GM19397 (cell line): ENCODE measurements around the gene CAPN8.

Source experiments
- ATAC-seq: cut with Tn5 transposase; IDR thresholded peaks from one replicate; pipeline ENCODE4 v1.9.1; 2021; ENCODE audit warnings: mild to moderate bottlenecking, moderate library complexity; ENCODE audit not compliant: unreplicated experiment

CAPN8 gene

GRCh38 chr1:223665592-223666312 lies at the start of gene CAPN8:
Gene CAPN8 (minus strand): TSS chr1:223665701. CDS start chr1:223665646, 55 bp downstream.
- no peak for ATAC-seq

GRCh38 chr1:223714849-223715603 lies 49.5 kb upstream of the CAPN8 start:
- no peak for ATAC-seq

- ATAC-seq, result no peak
Observed at GRCh38 chr1:223714421-223714724, 48.9 kb upstream of the CAPN8 start.

- ATAC-seq, result no peak
Observed at GRCh38 chr1:223713546-223714420, 48.3 kb upstream of the CAPN8 start.

GRCh38 chr1:223712850-223713474 lies 47.5 kb upstream of the CAPN8 start:
- peak; percentile 42 for ATAC-seq

DNA sequence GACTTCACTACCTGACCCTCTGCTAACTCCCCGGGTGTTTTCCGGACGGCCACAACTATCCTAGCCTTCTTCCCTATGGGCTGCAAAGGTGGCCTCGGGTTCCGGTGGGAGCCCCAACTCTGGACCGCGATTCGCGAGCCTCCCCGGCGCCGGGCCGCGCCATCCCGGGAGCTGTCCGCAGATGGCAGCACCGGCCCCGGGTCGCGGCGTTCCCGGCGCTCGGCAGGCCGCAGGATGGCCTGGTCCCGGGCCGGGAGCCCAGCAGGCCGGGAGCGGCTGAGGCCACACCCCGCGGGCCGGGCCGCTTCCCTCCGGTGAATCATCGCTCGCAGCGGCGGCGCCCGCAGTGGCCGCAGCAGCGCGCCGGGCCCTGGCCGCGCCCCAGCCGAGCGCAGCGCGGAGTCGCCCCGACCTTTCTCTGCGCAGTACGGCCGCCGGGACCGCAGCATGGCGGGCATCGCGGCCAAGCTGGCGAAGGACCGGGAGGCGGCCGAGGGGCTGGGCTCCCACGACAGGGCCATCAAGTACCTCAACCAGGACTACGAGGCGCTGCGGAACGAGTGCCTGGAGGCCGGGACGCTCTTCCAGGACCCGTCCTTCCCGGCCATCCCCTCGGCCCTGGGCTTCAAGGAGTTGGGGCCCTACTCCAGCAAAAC lies 46.8 kb upstream of the CAPN8 start, which contains the start of gene CAPN2:
Gene CAPN2, plus strand, starts transcription at position 346 of the 656 bp plus-strand sequence. Its CDS starts 102 bp downstream, at position 448.
- peak; percentile 66 for ATAC-seq

DNA sequence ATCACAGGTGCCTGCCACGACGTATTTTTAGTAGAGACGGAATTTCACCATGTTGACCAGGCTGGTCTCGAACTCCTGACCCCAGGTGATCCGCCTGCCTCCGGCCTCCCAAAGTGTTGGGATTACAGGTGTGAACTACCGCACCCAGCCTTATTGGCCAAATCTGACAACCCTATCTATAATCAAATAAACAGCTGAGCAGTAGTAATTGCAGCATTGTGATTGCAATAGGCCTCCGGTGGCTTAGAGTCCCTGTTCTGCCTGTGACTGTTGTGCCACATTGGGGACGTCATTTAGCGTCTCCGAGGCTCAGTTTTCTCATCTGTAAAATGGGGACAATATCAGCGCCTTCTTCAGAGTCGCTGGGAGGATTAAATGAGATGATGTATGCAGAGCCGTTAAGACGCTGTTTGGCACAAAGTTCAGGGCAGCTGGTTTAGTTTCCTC lies 46.3 kb upstream of the CAPN8 start:
- ATAC-seq, result no peak

DNA sequence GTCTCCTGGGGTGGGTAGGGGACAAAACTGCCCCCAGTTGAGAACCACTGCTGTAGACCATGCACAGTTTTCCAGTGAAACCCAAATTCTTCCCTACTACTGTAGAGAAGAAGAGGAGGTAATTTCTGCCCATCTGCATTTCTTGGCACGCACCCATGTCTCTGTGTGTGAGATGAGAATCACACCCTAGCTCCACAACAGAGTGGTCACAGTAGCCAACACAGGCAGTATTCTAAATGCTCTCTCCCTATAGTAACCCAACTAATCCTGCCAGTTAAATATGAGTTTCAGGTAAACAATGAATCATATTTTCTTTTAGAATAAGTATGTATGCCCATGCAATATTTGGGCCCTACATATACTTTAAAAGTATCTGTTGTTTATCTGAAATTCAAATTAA lies 45.7 kb upstream of the CAPN8 start:
- no peak for ATAC-seq

GRCh38 chr1:223710179-223711133 lies 45.0 kb upstream of the CAPN8 start:
- ATAC-seq, result no peak

DNA sequence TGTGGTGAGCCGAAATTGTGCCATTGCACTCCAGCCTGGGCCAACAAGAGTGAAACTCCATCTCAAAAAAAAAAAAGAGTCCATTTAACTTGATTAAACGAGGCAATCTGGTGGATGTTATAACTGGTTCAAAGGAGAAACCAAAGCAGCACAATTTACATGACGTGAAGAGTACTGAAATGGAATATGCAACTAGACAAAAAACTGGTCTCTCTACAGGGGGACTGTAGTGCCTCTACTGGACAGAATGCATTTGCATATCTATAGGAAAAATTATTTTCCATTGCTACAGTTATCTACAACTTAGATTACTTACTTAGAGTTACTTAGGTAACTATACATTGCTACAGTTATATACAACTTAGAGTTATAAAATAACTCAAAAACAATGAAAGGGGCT lies 44.1 kb upstream of the CAPN8 start:
- no peak for ATAC-seq

GRCh38 chr1:223708651-223709268 lies 43.3 kb upstream of the CAPN8 start:
- no peak for ATAC-seq

GRCh38 chr1:223708001-223708359 lies 42.5 kb upstream of the CAPN8 start:
- ATAC-seq, result no peak

- ATAC-seq, result no peak
Observed at GRCh38 chr1:223707256-223708000, 41.9 kb upstream of the CAPN8 start.

GRCh38 chr1:223706077-223706973 lies 40.8 kb upstream of the CAPN8 start:
- ATAC-seq, result no peak

GRCh38 chr1:223704921-223705878 lies 39.7 kb upstream of the CAPN8 start:
- ATAC-seq, result no peak

DNA sequence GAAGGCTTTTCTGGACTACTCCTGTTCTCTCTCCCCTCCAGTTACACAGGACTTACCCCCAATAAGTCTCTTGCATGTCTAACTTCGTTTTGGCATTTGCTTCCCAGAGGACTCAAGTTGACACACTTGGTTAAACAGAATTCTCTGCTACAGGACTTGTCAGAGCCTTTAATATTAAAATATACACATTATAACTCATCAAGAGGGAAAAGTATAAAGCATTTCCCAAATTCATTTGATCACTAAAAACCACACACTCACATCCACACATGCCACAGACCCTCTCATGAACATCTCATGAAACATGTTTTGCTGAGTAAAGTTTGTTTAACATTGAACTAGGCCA lies 38.1 kb upstream of the CAPN8 start:
- ATAC-seq, result no peak
